SK-N-SH (cell line): ENCODE measurements around the gene ALG9. TPM values are rescaled to one million over a fixed set of nuclear protein-coding genes. Genes with fewer than 3 reads are reported as not detected.

Experiments used
- CTCF ChIA-PET: fragments of 300-600, 350-600 bp; formaldehyde crosslinking; extraction: SDS; loops from one replicate; lab custom pipeline; 2021; lab: Yijun Ruan, JAX
- POLR2A ChIA-PET: fragments of 350-600 bp; sonication (Branson Sonifier 250); formaldehyde crosslinking; extraction: SDS; loops from one replicate; lab custom pipeline; 2020; ENCODE audit warnings: antibody characterized with exemption, inconsistent platforms; lab: Yijun Ruan, JAX
- DNase-seq: peaks from one replicate; pipeline ENCODE4 v3.0.0; 2012
- H2AFZ ChIP-seq: fragments of 200-600 bp; sonication (generic); 2 replicates; pipeline ENCODE4 v1.8.1; 2016; ENCODE audit warnings: antibody characterized with exemption, mild to moderate bottlenecking, low read depth
- H3F3A ChIP-seq: fragments of 200-600 bp; sonication (generic); replicated peaks from 2 replicates; pipeline ENCODE3; 2016; ENCODE audit warnings: antibody characterized with exemption, mild to moderate bottlenecking; ENCODE audit not compliant: insufficient read depth
- H3K27ac ChIP-seq, 2 experiments: fragments of 200-500 bp in 1 of 2; fragments of 200-600 bp in 1 of 2; sonication (Bioruptor generic) in 1 of 2; sonication (generic), shearing (Covaris generic) in 1 of 2; 2 replicates each; pipeline versions ENCODE4 v1.5.1 to v1.6.1; 2014 to 2016; ENCODE audit warnings: low read depth in 2 of 2, inconsistent platforms in 1 of 2, low read length in 1 of 2, mild to moderate bottlenecking in 1 of 2, mixed read lengths in 1 of 2
- H3K27me3 ChIP-seq: fragments of 200-600 bp; sonication (generic), shearing (Covaris generic); 2 replicates; pipeline ENCODE4 v1.6.1; 2016; ENCODE audit warnings: mixed run types; ENCODE audit not compliant: insufficient read depth
- H3K36me3 ChIP-seq, 2 experiments: fragments of 200-500 bp in 1 of 2; fragments of 200-600 bp in 1 of 2; sonication (Bioruptor generic) in 1 of 2; sonication (generic) in 1 of 2; replicated peaks in 1 of 2; 2 replicates each; pipeline versions ENCODE3 to v1.5.1; 2014 to 2016; ENCODE audit warnings: low read length in 1 of 2, mild to moderate bottlenecking in 1 of 2; ENCODE audit not compliant: insufficient read depth in 2 of 2, control insufficient read depth in 1 of 2
- H3K4me1 ChIP-seq, 2 experiments: fragments of 200-500 bp in 1 of 2; fragments of 200-600 bp in 1 of 2; sonication (Bioruptor generic) in 1 of 2; sonication (generic), shearing (Covaris generic) in 1 of 2; 2 replicates each; pipeline versions ENCODE4 v1.5.1 to v1.6.1; 2014 to 2016; ENCODE audit warnings: low read depth in 1 of 2, low read length in 1 of 2, mixed run types in 1 of 2; ENCODE audit not compliant: insufficient read depth in 2 of 2, control insufficient read depth in 1 of 2
- H3K4me2 ChIP-seq: fragments of 200-600 bp; sonication (generic), shearing (Covaris generic); 2 replicates; pipeline ENCODE4 v1.6.1; 2017; ENCODE audit warnings: mixed run types
- H3K4me3 ChIP-seq, 2 experiments: fragments of 200-500 bp in 1 of 2; fragments of 200-600 bp in 1 of 2; sonication (Bioruptor generic) in 1 of 2; sonication (generic), shearing (Covaris generic) in 1 of 2; 2 replicates each; pipeline versions ENCODE4 v1.5.1 to v1.8.1; 2014 to 2016; ENCODE audit warnings: low read depth in 2 of 2, inconsistent platforms in 1 of 2, low read length in 1 of 2, mild to moderate bottlenecking in 1 of 2, mixed read lengths in 1 of 2, moderate library complexity in 1 of 2
- H3K79me2 ChIP-seq: fragments of 200-600 bp; sonication (generic); 2 replicates; pipeline ENCODE4 v1.8.1; 2017; ENCODE audit warnings: mild to moderate bottlenecking; ENCODE audit not compliant: insufficient read depth
- H3K9ac ChIP-seq: fragments of 200-600 bp; sonication (generic); 2 replicates; pipeline ENCODE4 v1.6.1; 2017; ENCODE audit warnings: mixed run types
- H3K9me2 ChIP-seq: fragments of 200-600 bp; sonication (generic); 2 replicates; pipeline ENCODE4 v1.6.1; 2017; ENCODE audit warnings: mixed run types
- H3K9me3 ChIP-seq: fragments of 200-600 bp; sonication (generic); 2 replicates; pipeline ENCODE4 v1.6.1; 2017; ENCODE audit warnings: mixed run types, mild to moderate bottlenecking, moderate library complexity
- H4K20me1 ChIP-seq: fragments of 200-600 bp; sonication (generic); 2 replicates; pipeline ENCODE4 v1.6.1; 2017; ENCODE audit warnings: mild to moderate bottlenecking, mixed run types; ENCODE audit not compliant: insufficient read depth
- ELF1 ChIP-seq: IDR thresholded peaks from 2 replicates; pipeline ENCODE4 v1.4.0; 2012
- EP300 ChIP-seq, 2 experiments: IDR thresholded peaks; 2 replicates each; pipeline versions ENCODE4 v1.4.0 to v1.6.1; 2012; ENCODE audit warnings: borderline replicate concordance in 1 of 2, low read depth in 1 of 2, low read length in 1 of 2
- FOSL2 ChIP-seq: IDR thresholded peaks from 2 replicates; pipeline ENCODE4 v1.4.0; 2012; ENCODE audit warnings: low read depth, mild to moderate bottlenecking, moderate library complexity, borderline replicate concordance
- FOXJ3 ChIP-seq: sonication (generic); formaldehyde crosslinking; IDR thresholded peaks from 2 replicates; pipeline ENCODE4 v1.5.1; 2020; ENCODE audit warnings: mild to moderate bottlenecking, missing genetic modification reagents
- FOXM1 ChIP-seq: IDR thresholded peaks from 2 replicates; pipeline ENCODE4 v1.4.0; 2012; ENCODE audit warnings: low read depth, mild to moderate bottlenecking
- GABPA ChIP-seq: IDR thresholded peaks from 2 replicates; pipeline ENCODE4 v1.4.0; 2012; ENCODE audit warnings: low read depth, mild to moderate bottlenecking
- GATA2 ChIP-seq: sonication (generic); formaldehyde crosslinking; IDR thresholded peaks from 2 replicates; pipeline ENCODE4 v1.5.0; 2020; ENCODE audit warnings: mild to moderate bottlenecking, missing genetic modification reagents
- MAX ChIP-seq: IDR thresholded peaks from 2 replicates; pipeline ENCODE4 v1.4.0; 2012; ENCODE audit warnings: low read depth
- NRF1 ChIP-seq: IDR thresholded peaks from 2 replicates; pipeline ENCODE4 v1.6.1; 2012; ENCODE audit warnings: low read depth, mild to moderate bottlenecking, low read length
- POLR2AphosphoS5 ChIP-seq: IDR thresholded peaks from 2 replicates; pipeline ENCODE4 v1.6.1; 2012; ENCODE audit warnings: low read depth, low read length
- RAD21 ChIP-seq: IDR thresholded peaks from 2 replicates; pipeline ENCODE4 v1.6.1; 2012; ENCODE audit warnings: mild to moderate bottlenecking, low read length
- RCOR1 ChIP-seq: fragments of 150-350 bp; IDR thresholded peaks from 2 replicates; pipeline ENCODE4 v1.6.1; 2017; ENCODE audit warnings: antibody characterized with exemption, low read length
- RFX5 ChIP-seq: IDR thresholded peaks from 2 replicates; pipeline ENCODE4 v1.6.1; 2012; ENCODE audit warnings: mild to moderate bottlenecking, improper control_type of control experiment, low read length
- TAF1 ChIP-seq: IDR thresholded peaks from 2 replicates; pipeline ENCODE4 v1.6.1; 2012; ENCODE audit warnings: low read depth, mild to moderate bottlenecking, low read length, moderate library complexity, borderline replicate concordance
- TCF12 ChIP-seq: IDR thresholded peaks from 2 replicates; pipeline ENCODE4 v1.4.0; 2012
- WGBS: methylation state at CpG from one replicate; pipeline ENCODE4 v1.1.6; 2017; ENCODE audit warnings: low lambda C conversion rate; 5-methylcytosine and 5-hydroxymethylcytosine counted together
- polyA plus RNA-seq, 3 experiments: library from polyadenylated mRNA; depleted of rRNA; stranded (reverse); fragments of >200 nt; gene quantifications; 2 replicates each; pipeline ENCODE4 v1.2.3, GENCODE V29; 2012
- TF ChIP-seq, protein P1 (sequence below): fragments of 150-350 bp; IDR thresholded peaks from 2 replicates; pipeline ENCODE4 v1.6.1; 2016; ENCODE audit warnings: mild to moderate bottlenecking, low read depth, low read length
- TF ChIP-seq, protein P2 (sequence below): IDR thresholded peaks from 2 replicates; pipeline ENCODE4; 2012

Gene ALG9
- polyA plus RNA-seq, 1 of the 3 experiments (the other 2 are of a cell fraction) = 17.9 TPM

GRCh38 chr11:111765320-111765983 is 105.9 kb downstream of the ALG9 start:
- ChIA-PET POLR2A (interaction anchor here (0.6 kb wide), 1 partner anchor 1611 kb away, joined by 4 read pairs; no protein-coding TSS in a partner anchor), CTCF (interaction anchor here (0.9 to 5.3 kb wide), 9 partner anchors 11 to 167 kb away, joined by 3 to 61 read pairs (median 4); partner anchors contain the start of gene SIK2)
- H3K4me2 ChIP-seq = peak overlapping the region; percentile 89
- H3K4me1 ChIP-seq = peaks cover 5% of the 10 kb centered on the region in 2 experiments; a peak in 2 of 4 replicates
- peak overlapping the region; percentile 90 for H3K9ac ChIP-seq
- no peaks in the 10 kb centered on the region for H3K27me3 ChIP-seq
- peak overlapping the region in 1 of 2 experiments; percentile 86; a peak in 2 of 4 replicates for H3K27ac ChIP-seq
- 9% methylated on average over 18 of the region's 28 CpGs for WGBS
- peak overlapping the region; percentile 97; the same call in 1 of the 2 replicates for H2AFZ ChIP-seq
- H3F3A ChIP-seq = peaks cover 8% of the 10 kb centered on the region
- H4K20me1 ChIP-seq = no peaks in the 10 kb centered on the region
- H3K4me3 ChIP-seq = peak overlapping the region; percentile 76 to 85
- no peak for TF ChIP-seq TCF12
- TF ChIP-seq FOXJ3 (CRISPR knock-in tag) = no peak
- no peak for TF ChIP-seq MAX
- TF ChIP-seq, protein P1, sequence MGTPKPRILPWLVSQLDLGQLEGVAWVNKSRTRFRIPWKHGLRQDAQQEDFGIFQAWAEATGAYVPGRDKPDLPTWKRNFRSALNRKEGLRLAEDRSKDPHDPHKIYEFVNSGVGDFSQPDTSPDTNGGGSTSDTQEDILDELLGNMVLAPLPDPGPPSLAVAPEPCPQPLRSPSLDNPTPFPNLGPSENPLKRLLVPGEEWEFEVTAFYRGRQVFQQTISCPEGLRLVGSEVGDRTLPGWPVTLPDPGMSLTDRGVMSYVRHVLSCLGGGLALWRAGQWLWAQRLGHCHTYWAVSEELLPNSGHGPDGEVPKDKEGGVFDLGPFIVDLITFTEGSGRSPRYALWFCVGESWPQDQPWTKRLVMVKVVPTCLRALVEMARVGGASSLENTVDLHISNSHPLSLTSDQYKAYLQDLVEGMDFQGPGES = no peak
- TF ChIP-seq RAD21 = no peak
- no peak for TF ChIP-seq ELF1
- no peak for TF ChIP-seq GABPA
- TF ChIP-seq NRF1 = no peak
- TF ChIP-seq, protein P2, sequence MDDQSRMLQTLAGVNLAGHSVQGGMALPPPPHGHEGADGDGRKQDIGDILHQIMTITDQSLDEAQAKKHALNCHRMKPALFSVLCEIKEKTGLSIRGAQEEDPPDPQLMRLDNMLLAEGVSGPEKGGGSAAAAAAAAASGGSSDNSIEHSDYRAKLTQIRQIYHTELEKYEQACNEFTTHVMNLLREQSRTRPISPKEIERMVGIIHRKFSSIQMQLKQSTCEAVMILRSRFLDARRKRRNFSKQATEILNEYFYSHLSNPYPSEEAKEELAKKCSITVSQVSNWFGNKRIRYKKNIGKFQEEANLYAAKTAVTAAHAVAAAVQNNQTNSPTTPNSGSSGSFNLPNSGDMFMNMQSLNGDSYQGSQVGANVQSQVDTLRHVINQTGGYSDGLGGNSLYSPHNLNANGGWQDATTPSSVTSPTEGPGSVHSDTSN = no peak
- no peak for TF ChIP-seq GATA2 (CRISPR knock-in tag)
- TF ChIP-seq EP300 (IDR thresholded peaks at IDR 0.05; ENCODE audit: borderline replicate concordance in 1 of 2, low read depth in 1 of 2, low read length in 1 of 2) = no peak
- TF ChIP-seq FOXM1 = no peak
- no peak for TF ChIP-seq RCOR1
- TF ChIP-seq FOSL2 = no peak
- TF ChIP-seq POLR2AphosphoS5 = no peak
- TF ChIP-seq RFX5 = no peak
- no peak for TF ChIP-seq TAF1
- H3K79me2 ChIP-seq = peaks cover 54% of the 10 kb centered on the region
- no peaks in the 10 kb centered on the region for H3K9me2 ChIP-seq
- DNase-seq = no peak
- H3K36me3 ChIP-seq = peaks cover 27% of the 10 kb centered on the region in 2 experiments
- no peaks in the 10 kb centered on the region for H3K9me3 ChIP-seq
